ENCODE results near the gene MBP.
A peak's percentile ranks its signal among the peaks of the same experiment; 100 is the strongest.
"Not testable (repeated sequence)": the region's sequence is repeated elsewhere in the genome, so short reads cannot be mapped to it uniquely, and the experiment has no call there.

Gene MBP

GRCh38 chr18:76982841-76983583 is 149.6 kb downstream of the MBP start:
- DNase-seq = peak; percentile 46

- DNase-seq = no peak
These were observed 150.5 kb downstream of the MBP start for GRCh38 chr18:76982038-76982437.

- no peak for DNase-seq
These were observed 151.1 kb downstream of the MBP start for GRCh38 chr18:76981396-76981968.

- no peak for DNase-seq
These were observed 151.8 kb downstream of the MBP start for GRCh38 chr18:76980663-76981395.

GRCh38 chr18:76979906-76980305 is 152.7 kb downstream of the MBP start:
- DNase-seq = no peak

GRCh38 chr18:76979111-76979751 is 153.4 kb downstream of the MBP start:
- DNase-seq = no peak

- no peak for DNase-seq
These were observed 154.0 kb downstream of the MBP start for GRCh38 chr18:76978616-76979015.

- DNase-seq = no peak
These were observed 154.8 kb downstream of the MBP start for GRCh38 chr18:76977684-76978232.

GRCh38 chr18:76977108-76977621 is 155.4 kb downstream of the MBP start:
- DNase-seq = no peak

- no peak for DNase-seq
These were observed 156.9 kb downstream of the MBP start for GRCh38 chr18:76975577-76976110.

GRCh38 chr18:76974386-76974785 is 158.2 kb downstream of the MBP start:
- no peak for DNase-seq

- DNase-seq = no peak
These were observed 158.9 kb downstream of the MBP start for GRCh38 chr18:76973520-76974266.

GRCh38 chr18:76972846-76973519 is 159.6 kb downstream of the MBP start:
- no peak for DNase-seq

GRCh38 chr18:76972241-76972640 is 160.3 kb downstream of the MBP start:
- DNase-seq = no peak

GRCh38 chr18:76970770-76971559 is 161.6 kb downstream of the MBP start:
- DNase-seq = no peak

GRCh38 chr18:76967721-76968472 is 164.7 kb downstream of the MBP start:
- DNase-seq = no peak

- not testable (repeated sequence) for DNase-seq
These were observed 165.3 kb downstream of the MBP start for GRCh38 chr18:76967299-76967698.

GRCh38 chr18:76965555-76966151 is 166.9 kb downstream of the MBP start:
- DNase-seq = not testable (repeated sequence)

GRCh38 chr18:76963936-76964335 is 168.6 kb downstream of the MBP start:
- no peak for DNase-seq
